Ishikawa (cell line): ENCODE measurements around the gene PLPPR3.

Experiments
- CEBPB ChIP-seq: IDR thresholded peaks from 2 replicates; pipeline ENCODE4 v1.6.1; 2012
- CREB1 ChIP-seq: IDR thresholded peaks from 2 replicates; pipeline ENCODE4 v1.6.1; 2012; ENCODE audit warnings: low read depth
- EGR1 ChIP-seq: IDR thresholded peaks from 2 replicates; pipeline ENCODE4 v1.6.1; 2012
- EP300 ChIP-seq: IDR thresholded peaks from 2 replicates; pipeline ENCODE4 v1.6.1; 2012; ENCODE audit warnings: borderline replicate concordance
- FOXM1 ChIP-seq: IDR thresholded peaks from 2 replicates; pipeline ENCODE4 v1.6.1; 2012; ENCODE audit warnings: low read depth, borderline replicate concordance
- NFIC ChIP-seq: IDR thresholded peaks from 2 replicates; pipeline ENCODE4 v1.6.1; 2012
- RAD21 ChIP-seq: IDR thresholded peaks from 2 replicates; pipeline ENCODE4 v1.6.1; 2012; ENCODE audit warnings: low read depth
- TAF1 ChIP-seq: IDR thresholded peaks from 2 replicates; pipeline ENCODE4 v1.6.1; 2012; ENCODE audit warnings: low read depth, mild to moderate bottlenecking
- TCF12 ChIP-seq: IDR thresholded peaks from 2 replicates; pipeline ENCODE4 v1.6.1; 2012; ENCODE audit warnings: low read depth
- TEAD4 ChIP-seq: IDR thresholded peaks from 2 replicates; pipeline ENCODE4 v1.6.1; 2012
- YY1 ChIP-seq: IDR thresholded peaks from 2 replicates; pipeline ENCODE4 v1.6.1; 2012; ENCODE audit warnings: low read depth
- ZBTB7A ChIP-seq: IDR thresholded peaks from 2 replicates; pipeline ENCODE4 v1.6.1; 2012; ENCODE audit warnings: low read depth
- TF ChIP-seq, protein P1 (sequence below): IDR thresholded peaks from 2 replicates; pipeline ENCODE4 v1.6.1; 2012; ENCODE audit warnings: low read depth, mild to moderate bottlenecking
- TF ChIP-seq, protein P2 (sequence below): IDR thresholded peaks from 2 replicates; pipeline ENCODE4 v1.6.1; 2012
- TF ChIP-seq, protein P3 (sequence below): IDR thresholded peaks from 2 replicates; pipeline ENCODE4 v1.6.1; 2012

The PLPPR3 gene

DNA sequence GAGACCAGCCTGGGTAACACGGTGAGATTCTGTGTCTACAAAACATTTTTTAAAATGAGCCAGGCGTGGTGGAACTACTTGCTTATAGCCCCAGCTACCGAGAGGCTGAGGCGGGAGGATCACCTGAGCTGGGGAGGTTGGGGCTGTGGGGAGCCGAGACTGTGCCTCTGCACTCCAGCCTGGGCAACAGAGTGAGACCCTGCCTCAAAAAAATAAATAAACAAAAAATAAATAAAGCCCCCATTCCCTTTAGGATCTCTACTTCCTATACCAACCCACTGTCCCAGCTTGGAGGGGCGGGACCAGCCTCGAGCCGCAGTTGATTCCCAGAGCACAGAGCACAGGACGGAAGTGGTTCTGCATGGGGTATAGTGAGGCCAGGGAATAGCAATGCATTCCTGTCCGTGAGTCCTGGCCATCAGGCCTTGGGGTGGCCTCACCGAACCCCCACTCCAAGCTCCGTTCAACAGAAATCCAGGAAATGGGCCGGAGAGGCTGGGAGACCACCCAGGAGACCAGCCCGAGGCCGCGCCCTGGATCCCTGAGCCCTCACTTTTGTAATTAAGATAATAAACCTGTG is 29.4 kb downstream of the PLPPR3 start:
- TF ChIP-seq, protein P1, sequence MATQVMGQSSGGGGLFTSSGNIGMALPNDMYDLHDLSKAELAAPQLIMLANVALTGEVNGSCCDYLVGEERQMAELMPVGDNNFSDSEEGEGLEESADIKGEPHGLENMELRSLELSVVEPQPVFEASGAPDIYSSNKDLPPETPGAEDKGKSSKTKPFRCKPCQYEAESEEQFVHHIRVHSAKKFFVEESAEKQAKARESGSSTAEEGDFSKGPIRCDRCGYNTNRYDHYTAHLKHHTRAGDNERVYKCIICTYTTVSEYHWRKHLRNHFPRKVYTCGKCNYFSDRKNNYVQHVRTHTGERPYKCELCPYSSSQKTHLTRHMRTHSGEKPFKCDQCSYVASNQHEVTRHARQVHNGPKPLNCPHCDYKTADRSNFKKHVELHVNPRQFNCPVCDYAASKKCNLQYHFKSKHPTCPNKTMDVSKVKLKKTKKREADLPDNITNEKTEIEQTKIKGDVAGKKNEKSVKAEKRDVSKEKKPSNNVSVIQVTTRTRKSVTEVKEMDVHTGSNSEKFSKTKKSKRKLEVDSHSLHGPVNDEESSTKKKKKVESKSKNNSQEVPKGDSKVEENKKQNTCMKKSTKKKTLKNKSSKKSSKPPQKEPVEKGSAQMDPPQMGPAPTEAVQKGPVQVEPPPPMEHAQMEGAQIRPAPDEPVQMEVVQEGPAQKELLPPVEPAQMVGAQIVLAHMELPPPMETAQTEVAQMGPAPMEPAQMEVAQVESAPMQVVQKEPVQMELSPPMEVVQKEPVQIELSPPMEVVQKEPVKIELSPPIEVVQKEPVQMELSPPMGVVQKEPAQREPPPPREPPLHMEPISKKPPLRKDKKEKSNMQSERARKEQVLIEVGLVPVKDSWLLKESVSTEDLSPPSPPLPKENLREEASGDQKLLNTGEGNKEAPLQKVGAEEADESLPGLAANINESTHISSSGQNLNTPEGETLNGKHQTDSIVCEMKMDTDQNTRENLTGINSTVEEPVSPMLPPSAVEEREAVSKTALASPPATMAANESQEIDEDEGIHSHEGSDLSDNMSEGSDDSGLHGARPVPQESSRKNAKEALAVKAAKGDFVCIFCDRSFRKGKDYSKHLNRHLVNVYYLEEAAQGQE = no peak
- TF ChIP-seq TAF1 (no peak), EGR1 (no peak), FOXM1 (no peak), NFIC (no peak)
- TF ChIP-seq, protein P2, sequence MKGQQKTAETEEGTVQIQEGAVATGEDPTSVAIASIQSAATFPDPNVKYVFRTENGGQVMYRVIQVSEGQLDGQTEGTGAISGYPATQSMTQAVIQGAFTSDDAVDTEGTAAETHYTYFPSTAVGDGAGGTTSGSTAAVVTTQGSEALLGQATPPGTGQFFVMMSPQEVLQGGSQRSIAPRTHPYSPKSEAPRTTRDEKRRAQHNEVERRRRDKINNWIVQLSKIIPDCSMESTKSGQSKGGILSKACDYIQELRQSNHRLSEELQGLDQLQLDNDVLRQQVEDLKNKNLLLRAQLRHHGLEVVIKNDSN = no peak

DNA sequence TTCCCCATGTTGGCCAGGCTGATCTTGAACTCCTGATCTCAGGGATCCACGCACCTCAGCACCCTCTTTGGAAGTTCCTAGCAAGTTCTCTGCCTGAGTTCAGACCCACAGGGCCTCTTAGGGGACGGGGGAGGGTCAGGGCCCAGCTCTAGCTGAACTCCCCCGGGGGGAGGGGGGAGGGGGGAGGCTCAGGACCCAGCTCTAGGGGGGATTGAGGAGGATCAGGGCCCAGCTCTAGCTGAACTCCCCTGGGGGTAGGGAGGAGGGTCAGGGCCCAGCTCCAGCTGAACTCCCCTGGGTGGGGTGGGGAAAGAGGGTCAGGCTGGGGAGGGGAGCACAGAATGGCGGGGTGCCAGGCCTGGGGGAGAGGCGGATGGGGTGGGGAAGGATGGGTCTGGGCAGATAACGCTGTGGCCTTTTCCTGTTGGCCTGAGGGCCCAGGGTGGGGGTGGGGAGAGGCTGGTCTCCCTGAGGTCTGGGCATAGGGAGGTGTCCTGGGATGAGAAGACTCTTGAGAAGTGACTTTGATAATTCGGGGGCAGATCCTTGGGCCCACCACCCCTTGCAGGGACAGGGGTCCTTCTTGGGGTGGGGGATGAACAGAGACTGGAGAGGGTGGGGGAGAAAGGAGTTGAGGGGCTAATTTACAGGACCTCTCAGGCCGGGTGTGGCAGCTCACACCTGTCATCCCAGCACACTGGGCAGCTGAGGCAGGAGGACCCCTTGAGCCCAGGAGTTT is 30.0 kb downstream of the PLPPR3 start:
- no peak for TF ChIP-seq RAD21
- TF ChIP-seq FOXM1 = no peak
- no peak for TF ChIP-seq YY1
- TF ChIP-seq CEBPB = no peak
- TF ChIP-seq CREB1 = no peak
- TF ChIP-seq EP300 = no peak
- no peak for TF ChIP-seq TAF1
- TF ChIP-seq ZBTB7A = no peak
- TF ChIP-seq, protein P2 = no peak
- TF ChIP-seq, protein P3, sequence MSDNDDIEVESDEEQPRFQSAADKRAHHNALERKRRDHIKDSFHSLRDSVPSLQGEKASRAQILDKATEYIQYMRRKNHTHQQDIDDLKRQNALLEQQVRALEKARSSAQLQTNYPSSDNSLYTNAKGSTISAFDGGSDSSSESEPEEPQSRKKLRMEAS = no peak
- TF ChIP-seq, protein P1 = no peak
- no peak for TF ChIP-seq EGR1

DNA sequence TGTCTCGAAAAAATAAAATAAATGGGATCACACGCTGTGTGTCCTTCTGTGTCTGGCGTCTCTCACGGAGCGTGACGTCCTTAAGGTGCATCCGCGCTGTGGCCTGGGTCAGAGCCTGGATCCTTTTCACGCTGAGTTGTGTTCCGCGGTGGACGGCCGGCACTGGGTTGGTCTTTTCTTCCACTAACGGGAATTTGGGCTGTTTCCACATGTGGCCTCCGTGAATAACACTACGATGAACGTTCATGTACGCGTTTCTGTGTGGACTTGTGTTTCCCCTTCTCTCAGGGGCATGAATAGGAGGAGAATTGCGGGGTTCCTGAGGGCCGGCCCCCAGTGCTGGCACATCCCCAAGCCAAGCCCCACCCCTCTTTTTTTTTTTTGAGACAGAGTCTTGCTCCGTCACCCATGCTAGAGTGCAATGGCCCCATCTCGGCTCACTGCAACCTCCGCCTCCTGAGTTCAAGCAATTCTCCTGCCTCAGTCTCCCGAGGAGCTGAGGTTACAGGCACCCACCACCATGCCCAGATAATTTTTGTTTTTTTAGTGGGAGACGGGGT is 30.7 kb downstream of the PLPPR3 start:
- TF ChIP-seq EGR1 (no peak), NFIC (no peak), TEAD4 (no peak), CREB1 (no peak), CEBPB (no peak), YY1 (no peak), EP300 (no peak), RAD21 (no peak), ZBTB7A (no peak), FOXM1 (no peak), TAF1 (no peak), TCF12 (no peak)
- TF ChIP-seq, protein P1 = no peak
- TF ChIP-seq, protein P2 = no peak
- TF ChIP-seq, protein P3 = no peak

DNA sequence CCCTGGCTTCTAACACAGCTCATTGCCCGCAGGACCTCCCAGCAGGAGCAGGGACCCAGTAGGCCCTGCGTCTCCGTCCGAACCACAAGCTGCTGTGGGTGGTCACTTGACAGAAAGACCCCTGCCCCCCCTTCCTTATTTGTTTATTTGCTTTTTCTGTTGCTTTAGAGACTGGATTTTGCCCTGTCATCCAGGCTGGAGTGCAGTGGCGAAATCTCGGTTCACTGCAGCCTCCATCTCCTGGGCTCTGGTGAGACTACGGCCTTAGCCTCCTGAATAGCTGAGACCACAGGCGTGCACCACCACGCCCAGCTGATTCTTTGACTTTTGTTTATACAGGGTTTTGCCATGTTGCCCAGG is 32.1 kb downstream of the PLPPR3 start:
- TF ChIP-seq EP300 (no peak), RAD21 (no peak)
